H1 (cell line): ENCODE measurements around the gene MAPK14. TPM values are rescaled to one million over a fixed set of nuclear protein-coding genes. Genes with fewer than 3 reads are reported as not detected.

Source experiments
- CHD7 ChIP-seq: fragments of 300-600 bp; sonication (generic); IDR thresholded peaks from 2 replicates; pipeline ENCODE4 v1.7.1; 2012; ENCODE audit warnings: low read length, moderate library complexity, mild to moderate bottlenecking, inconsistent platforms; ENCODE audit not compliant: insufficient replicate concordance
- CTCF ChIP-seq, 3 experiments: IDR thresholded peaks; 1 replicate in 2 of 3; 2 replicates in 1 of 3; pipeline versions ENCODE4 v1.5.1 to v1.6.1; 2011; ENCODE audit warnings: low read length in 3 of 3, mild to moderate bottlenecking in 3 of 3, inconsistent platforms in 2 of 3, low read depth in 1 of 3, moderate library complexity in 1 of 3; ENCODE audit not compliant: insufficient read depth in 1 of 3; ENCODE audit errors: control extremely low read depth in 1 of 3
- HDAC2 ChIP-seq, 2 experiments: fragments of 300-600 bp in 1 of 2; sonication (generic) in 1 of 2; IDR thresholded peaks; 2 replicates each; pipeline ENCODE4 v1.6.1; 2011 to 2012; ENCODE audit warnings: low read depth in 2 of 2, low read length in 2 of 2, mild to moderate bottlenecking in 2 of 2, moderate library complexity in 2 of 2, borderline replicate concordance in 1 of 2, inconsistent platforms in 1 of 2
- RNF2 ChIP-seq: fragments of 200-900, 300-1000 bp; sonication (generic); IDR thresholded peaks from 2 replicates; pipeline ENCODE4 v1.7.1; 2016; ENCODE audit warnings: borderline replicate concordance, low read depth, mild to moderate bottlenecking, antibody characterized with exemption, low read length; ENCODE audit not compliant: poor library complexity, severe bottlenecking; ENCODE audit errors: missing control alignments
- polyA plus RNA-seq, 7 experiments: library from polyadenylated mRNA; depleted of rRNA in 3 of 7; stranded (reverse) in 5 of 7; unstranded in 2 of 7; fragments of >200 nt in 5 of 7; fragments of 200-250 nt in 2 of 7; gene quantifications; 1 replicate in 5 of 7; 2 replicates in 1 of 7; 4 replicates in 1 of 7; pipeline versions ENCODE4 v1.2.1 to v1.2.3, GENCODE V29; 2011 to 2013; ENCODE audit warnings: missing spikeins in 2 of 7, mixed read lengths in 2 of 7
- total RNA-seq: library from RNA; stranded (reverse); fragmentation: NEBNext Ultra II Directional; extraction: Animal tissue kit (Norgen Biotek cat#: 25700); gene quantifications from 2 replicates; pipeline ENCODE4 v1.2.1, GENCODE V29; 2021

The MAPK14 gene
- total and polyA plus RNA-seq, 2 of the 8 experiments (the other 6 are each of a cell fraction or from before 2014, with no cell fraction given): 18.1 to 39.3 TPM

GRCh38 chr6:36025260-36025931, 2.2 kb upstream of the MAPK14 start (continued):
- no peak for TF ChIP-seq CTCF (IDR thresholded peaks at IDR 0.05; ENCODE audit: control extremely low read depth in 1 of 3, insufficient read depth in 1 of 3, low read depth in 1 of 3, low read length in 3 of 3)
- TF ChIP-seq HDAC2 (IDR thresholded peaks at IDR 0.05; ENCODE audit: borderline replicate concordance in 1 of 2, low read depth in 2 of 2, low read length in 2 of 2): no peak
- no peak for TF ChIP-seq RNF2
- TF ChIP-seq CHD7: no peak
